ENCODE data around the gene TRIM63. TPM values are rescaled to one million over a fixed set of nuclear protein-coding genes. Genes with fewer than 3 reads are reported as not detected.

Gene TRIM63
- total RNA-seq, 1 experiment from 2014 or later: not detected

DNA sequence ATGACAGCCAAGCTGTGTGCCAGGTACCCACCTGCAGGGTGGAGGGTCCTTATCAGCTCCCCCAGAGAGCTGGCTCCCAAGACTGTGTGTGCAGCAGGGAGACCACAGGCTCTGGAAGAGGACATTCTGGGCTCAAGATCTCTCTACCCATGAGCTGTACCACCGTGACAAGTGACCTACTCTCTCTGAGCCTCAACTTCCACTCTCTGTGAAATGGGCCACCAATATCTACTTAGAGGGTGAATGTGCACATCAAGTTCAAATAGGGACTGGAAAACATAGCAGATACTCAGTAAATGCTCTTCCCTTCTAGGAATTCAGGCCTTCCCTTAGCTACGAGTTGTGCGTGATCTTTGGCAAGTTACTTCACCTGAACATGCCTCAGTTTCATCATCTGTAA lies 23.0 kb downstream of the TRIM63 start:
- peaks cover 73% of the 10 kb centered on the region for H3K27me3 ChIP-seq (replicated peaks; ENCODE audit: insufficient read depth, low read depth, low read length, poor library complexity)
- H3K27ac ChIP-seq (ENCODE audit: low read depth, low read length, poor library complexity, severe bottlenecking): no peak overlapping the region
- POLR2A ChIA-PET (ENCODE audit: low non-redundant PET): no interaction called here
- no peak for DNase-seq (ENCODE audit: low spot score)
- no peaks in the 10 kb centered on the region for H3K9me3 ChIP-seq (ENCODE audit: low read depth, low read length, poor library complexity, severe bottlenecking)
- H3K36me3 ChIP-seq (ENCODE audit: insufficient read depth, low read length, poor library complexity, severe bottlenecking): no peaks in the 10 kb centered on the region
- CTCF ChIA-PET: no interaction called here
- intact Hi-C loops (cut with micrococcal nuclease; ENCODE audit: unreplicated experiment): no loop called here
- H3K4me3 ChIP-seq (ENCODE audit: low read depth, low read length, poor library complexity, severe bottlenecking): no peak overlapping the region
- BruUV-seq (replicated peaks): no TSS peak
- TF ChIP-seq CTCF (conservative IDR thresholded peaks at IDR 0.05; ENCODE audit: low read depth, low read length): no peak
- TF ChIP-seq EZH2 (IDR thresholded peaks at IDR 0.05; ENCODE audit: borderline replicate concordance, low read depth, low read length, poor library complexity, severe bottlenecking): no peak
- no peaks in the 10 kb centered on the region for H3K4me1 ChIP-seq (ENCODE audit: insufficient read depth, low read length, poor library complexity, severe bottlenecking)

GRCh38 chr1:26043765-26044164 lies 23.7 kb downstream of the TRIM63 start:
- H3K36me3 ChIP-seq (ENCODE audit: insufficient read depth, low read length, poor library complexity, severe bottlenecking): no peaks in the 10 kb centered on the region
- intact Hi-C loops (cut with micrococcal nuclease; ENCODE audit: unreplicated experiment): no loop called here
- ChIA-PET POLR2A (ENCODE audit: low non-redundant PET) (no interaction called here), CTCF (no interaction called here)
- no peak overlapping the region for H3K27ac ChIP-seq (ENCODE audit: low read depth, low read length, poor library complexity, severe bottlenecking)
- no TSS peak for BruUV-seq (replicated peaks)
- H3K4me1 ChIP-seq (ENCODE audit: insufficient read depth, low read length, poor library complexity, severe bottlenecking): no peaks in the 10 kb centered on the region
- TF ChIP-seq CTCF (conservative IDR thresholded peaks at IDR 0.05; ENCODE audit: low read depth, low read length) (no peak), EZH2 (IDR thresholded peaks at IDR 0.05; ENCODE audit: borderline replicate concordance, low read depth, low read length, poor library complexity, severe bottlenecking) (no peak)
- H3K9me3 ChIP-seq (ENCODE audit: low read depth, low read length, poor library complexity, severe bottlenecking): no peaks in the 10 kb centered on the region
- H3K4me3 ChIP-seq (ENCODE audit: low read depth, low read length, poor library complexity, severe bottlenecking): no peak overlapping the region
- DNase-seq (ENCODE audit: low spot score): no peak
- peaks cover 67% of the 10 kb centered on the region for H3K27me3 ChIP-seq (replicated peaks; ENCODE audit: insufficient read depth, low read depth, low read length, poor library complexity)

GRCh38 chr1:26041978-26042377 lies 25.5 kb downstream of the TRIM63 start:
- no peak overlapping the region for H3K27ac ChIP-seq (ENCODE audit: low read depth, low read length, poor library complexity, severe bottlenecking)
- no peak for DNase-seq (ENCODE audit: low spot score)
- H3K4me3 ChIP-seq (ENCODE audit: low read depth, low read length, poor library complexity, severe bottlenecking): no peak overlapping the region
- H3K9me3 ChIP-seq (ENCODE audit: low read depth, low read length, poor library complexity, severe bottlenecking): no peaks in the 10 kb centered on the region
- intact Hi-C loops (cut with micrococcal nuclease; ENCODE audit: unreplicated experiment): no loop called here
- TF ChIP-seq EZH2 (IDR thresholded peaks at IDR 0.05; ENCODE audit: borderline replicate concordance, low read depth, low read length, poor library complexity, severe bottlenecking) (no peak), CTCF (conservative IDR thresholded peaks at IDR 0.05; ENCODE audit: low read depth, low read length) (no peak)
- no TSS peak for BruUV-seq (replicated peaks)
- ChIA-PET POLR2A (ENCODE audit: low non-redundant PET) (no interaction called here), CTCF (no interaction called here)
- peaks cover 49% of the 10 kb centered on the region for H3K27me3 ChIP-seq (replicated peaks; ENCODE audit: insufficient read depth, low read depth, low read length, poor library complexity)
- H3K4me1 ChIP-seq (ENCODE audit: insufficient read depth, low read length, poor library complexity, severe bottlenecking): no peaks in the 10 kb centered on the region
- no peaks in the 10 kb centered on the region for H3K36me3 ChIP-seq (ENCODE audit: insufficient read depth, low read length, poor library complexity, severe bottlenecking)

Measured in A673 (cell line).